ENCODE data around the gene CT45A6.
"Not testable (repeated sequence)": the region's sequence is repeated elsewhere in the genome, so short reads cannot be mapped to it uniquely, and the experiment has no call there.

Gene CT45A6

DNA sequence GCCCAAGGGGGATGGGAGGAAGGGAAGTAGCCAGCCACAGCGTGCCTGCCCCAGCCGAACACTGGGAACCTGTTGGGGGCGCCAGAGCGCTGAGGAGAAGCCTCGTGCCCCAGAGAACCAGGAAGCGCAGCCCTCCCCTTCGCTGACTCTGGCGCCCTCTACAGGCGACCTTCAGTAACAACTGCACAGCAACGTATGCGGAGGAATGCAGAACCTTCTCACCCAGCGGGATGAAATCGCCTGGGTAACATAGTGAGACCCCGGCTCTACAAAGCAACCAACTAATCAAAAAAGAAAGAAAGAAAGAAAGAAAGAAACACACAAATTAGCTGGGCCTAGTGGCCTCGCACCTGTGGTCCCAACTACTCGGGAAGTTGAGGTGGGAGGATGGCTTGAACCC is at the start of gene CT45A6:
Gene CT45A6 (minus strand): TSS at position 101 of the 400 bp plus-strand sequence. CDS start 3,794 bp downstream, outside the sequence.
- H3K9me3 ChIP-seq (ENCODE audit: insufficient read depth, low read length); DNase-seq (ENCODE audit: low read depth, low spot score); H3K27me3 ChIP-seq (ENCODE audit: insufficient read depth, insufficient read length): not testable (repeated sequence)

GRCh38 chrX:135837180-135837579 is 34.6 kb upstream of the CT45A6 start, which contains the start of gene CT45A7:
Gene CT45A7 (minus strand): TSS chrX:135837280. CDS start chrX:135833533, 3,747 bp downstream.
- not testable (repeated sequence) for DNase-seq (ENCODE audit: low read depth, low spot score); H3K9me3 ChIP-seq (ENCODE audit: insufficient read depth, low read length); H3K27me3 ChIP-seq (ENCODE audit: insufficient read depth, insufficient read length); H3K36me3 ChIP-seq (ENCODE audit: insufficient read depth, insufficient read length, low read length); H3K4me3 ChIP-seq (ENCODE audit: insufficient read length, low read depth); H3K4me1 ChIP-seq (ENCODE audit: insufficient read depth, insufficient read length); H3K9ac ChIP-seq (ENCODE audit: insufficient read length, low read depth)

More for the DNA sequence above, at the start of gene CT45A6:
- not testable (repeated sequence) for H3K4me3 ChIP-seq (ENCODE audit: insufficient read length, low read depth); H3K4me1 ChIP-seq (ENCODE audit: insufficient read depth, insufficient read length); H3K9ac ChIP-seq (ENCODE audit: insufficient read length, low read depth); H3K36me3 ChIP-seq (ENCODE audit: insufficient read depth, insufficient read length, low read length)

- not testable (repeated sequence) for H3K4me3 ChIP-seq (ENCODE audit: insufficient read length, low read depth); H3K9ac ChIP-seq (ENCODE audit: insufficient read length, low read depth)
Observed at GRCh38 chrX:135819912-135820311, 17.3 kb upstream of the CT45A6 start, which contains the start of gene CT45A2. Gene CT45A2 (minus strand): TSS chrX:135820012. CDS start chrX:135816265, 3,747 bp downstream.

DNA sequence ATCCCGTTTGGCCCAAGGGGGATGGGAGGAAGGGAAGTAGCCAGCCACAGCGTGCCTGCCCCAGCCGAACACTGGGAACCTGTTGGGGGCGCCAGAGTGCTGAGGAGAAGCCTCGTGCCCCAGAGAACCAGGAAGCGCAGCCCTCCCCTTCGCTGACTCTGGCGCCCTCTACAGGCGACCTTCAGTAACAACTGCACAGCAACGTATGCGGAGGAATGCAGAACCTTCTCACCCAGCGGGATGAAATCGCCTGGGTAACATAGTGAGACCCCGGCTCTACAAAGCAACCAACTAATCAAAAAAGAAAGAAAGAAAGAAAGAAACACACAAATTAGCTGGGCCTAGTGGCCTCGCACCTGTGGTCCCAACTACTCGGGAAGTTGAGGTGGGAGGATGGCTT is 17.2 kb downstream of the CT45A6 start, which contains the start of gene CT45A5:
Gene CT45A5 (minus strand): TSS at position 101 of the 400 bp plus-strand sequence. CDS start 3,774 bp downstream, outside the sequence.
- H3K4me3 ChIP-seq (ENCODE audit: insufficient read length, low read depth); H3K9ac ChIP-seq (ENCODE audit: insufficient read length, low read depth); H3K36me3 ChIP-seq (ENCODE audit: insufficient read depth, insufficient read length, low read length); H3K27me3 ChIP-seq (ENCODE audit: insufficient read depth, insufficient read length); DNase-seq (ENCODE audit: low read depth, low spot score); H3K9me3 ChIP-seq (ENCODE audit: insufficient read depth, low read length); H3K4me1 ChIP-seq (ENCODE audit: insufficient read depth, insufficient read length): not testable (repeated sequence)

More at GRCh38 chrX:135819912-135820311, 17.3 kb upstream of the CT45A6 start, which contains the start of gene CT45A2:
- H3K4me1 ChIP-seq (ENCODE audit: insufficient read depth, insufficient read length); DNase-seq (ENCODE audit: low read depth, low spot score); H3K36me3 ChIP-seq (ENCODE audit: insufficient read depth, insufficient read length, low read length); H3K27me3 ChIP-seq (ENCODE audit: insufficient read depth, insufficient read length); H3K9me3 ChIP-seq (ENCODE audit: insufficient read depth, low read length): not testable (repeated sequence)

DNA sequence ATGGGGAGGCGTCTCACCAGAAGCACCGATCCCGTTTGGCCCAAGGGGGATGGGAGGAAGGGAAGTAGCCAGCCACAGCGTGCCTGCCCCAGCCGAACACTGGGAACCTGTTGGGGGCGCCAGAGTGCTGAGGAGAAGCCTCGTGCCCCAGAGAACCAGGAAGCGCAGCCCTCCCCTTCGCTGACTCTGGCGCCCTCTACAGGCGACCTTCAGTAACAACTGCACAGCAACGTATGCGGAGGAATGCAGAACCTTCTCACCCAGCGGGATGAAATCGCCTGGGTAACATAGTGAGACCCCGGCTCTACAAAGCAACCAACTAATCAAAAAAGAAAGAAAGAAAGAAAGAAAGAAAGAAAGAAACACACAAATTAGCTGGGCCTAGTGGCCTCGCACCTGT is 34.5 kb downstream of the CT45A6 start, which contains the start of gene CT45A3:
Gene CT45A3 (minus strand): TSS at position 101 of the 400 bp plus-strand sequence. CDS start 3,747 bp downstream, outside the sequence.
- H3K4me1 ChIP-seq (ENCODE audit: insufficient read depth, insufficient read length); H3K4me3 ChIP-seq (ENCODE audit: insufficient read length, low read depth); H3K27me3 ChIP-seq (ENCODE audit: insufficient read depth, insufficient read length); DNase-seq (ENCODE audit: low read depth, low spot score); H3K9ac ChIP-seq (ENCODE audit: insufficient read length, low read depth); H3K9me3 ChIP-seq (ENCODE audit: insufficient read depth, low read length); H3K36me3 ChIP-seq (ENCODE audit: insufficient read depth, insufficient read length, low read length): not testable (repeated sequence)

DNA sequence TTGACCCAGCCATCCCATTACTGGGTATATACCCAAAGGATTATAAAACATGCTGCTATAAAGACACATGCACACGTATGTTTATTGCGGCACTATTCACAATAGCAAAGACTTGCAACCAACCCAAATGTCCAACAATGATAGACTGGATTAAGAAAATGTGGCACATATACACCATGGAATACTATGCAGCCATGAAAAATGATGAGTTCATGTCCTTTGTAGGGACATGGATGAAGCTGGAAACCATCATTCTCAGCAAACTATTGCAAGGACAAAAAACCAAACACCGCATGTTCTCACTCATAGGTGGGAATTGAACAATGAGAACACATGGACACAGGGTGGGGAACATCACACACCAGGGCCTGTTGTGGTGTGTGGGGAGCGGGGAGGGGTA is 57.8 kb downstream of the CT45A6 start:
- H3K27me3 ChIP-seq (ENCODE audit: insufficient read depth, insufficient read length); H3K9me3 ChIP-seq (ENCODE audit: insufficient read depth, low read length); H3K36me3 ChIP-seq (ENCODE audit: insufficient read depth, insufficient read length, low read length); DNase-seq (ENCODE audit: low read depth, low spot score); H3K9ac ChIP-seq (ENCODE audit: insufficient read length, low read depth); H3K4me3 ChIP-seq (ENCODE audit: insufficient read length, low read depth); H3K4me1 ChIP-seq (ENCODE audit: insufficient read depth, insufficient read length): not testable (repeated sequence)

Data from NT2/D1 (cell line).